H1 (cell line): ENCODE results near the gene SLC30A2.

ENCODE experiments used
- CEBPB ChIP-seq: IDR thresholded peaks from 2 replicates; pipeline ENCODE4 v1.6.1; 2012; ENCODE audit warnings: low read depth, low read length
- CTCF ChIP-seq, 3 experiments: IDR thresholded peaks; 1 replicate in 2 of 3; 2 replicates in 1 of 3; pipeline versions ENCODE4 v1.5.1 to v1.6.1; 2011; ENCODE audit warnings: low read length in 3 of 3, mild to moderate bottlenecking in 3 of 3, inconsistent platforms in 2 of 3, low read depth in 1 of 3, moderate library complexity in 1 of 3; ENCODE audit not compliant: insufficient read depth in 1 of 3; ENCODE audit errors: control extremely low read depth in 1 of 3
- EP300 ChIP-seq, 2 experiments: IDR thresholded peaks; 1 replicate in 1 of 2; 2 replicates in 1 of 2; pipeline ENCODE4 v1.6.1; 2011 to 2012; ENCODE audit warnings: low read depth in 2 of 2, low read length in 2 of 2, mild to moderate bottlenecking in 2 of 2, borderline replicate concordance in 1 of 2, inconsistent platforms in 1 of 2, moderate library complexity in 1 of 2
- MAX ChIP-seq: IDR thresholded peaks from 2 replicates; pipeline ENCODE4 v1.6.1; 2012; ENCODE audit warnings: inconsistent platforms
- POLR2A ChIP-seq, 2 experiments: IDR thresholded peaks; 1 replicate in 1 of 2; 2 replicates in 1 of 2; pipeline ENCODE4 v1.6.1; 2011; ENCODE audit warnings: low read depth in 2 of 2, low read length in 2 of 2, mild to moderate bottlenecking in 2 of 2; ENCODE audit errors: control extremely low read depth in 1 of 2
- SIX5 ChIP-seq: IDR thresholded peaks from 2 replicates; pipeline ENCODE4 v1.6.1; 2011; ENCODE audit warnings: mild to moderate bottlenecking, low read depth, low read length
- SP4 ChIP-seq: IDR thresholded peaks from 2 replicates; pipeline ENCODE4 v1.6.1; 2012; ENCODE audit warnings: low read length, inconsistent platforms
- SUZ12 ChIP-seq: fragments of 200-600 bp; sonication (generic); IDR thresholded peaks from 2 replicates; pipeline ENCODE4 v1.6.1; 2012; ENCODE audit warnings: mild to moderate bottlenecking, inconsistent platforms, low read length, moderate library complexity, mixed read lengths
- ZNF274 ChIP-seq: IDR thresholded peaks from 2 replicates; pipeline ENCODE4 v1.7.0; 2012; ENCODE audit warnings: low read length, borderline replicate concordance; ENCODE audit errors: extremely low read depth

GRCh38 chr1:26022404-26022779 is 23.5 kb downstream of the SLC30A2 start:
- TF ChIP-seq SUZ12 = no peak
- TF ChIP-seq EP300 (IDR thresholded peaks at IDR 0.05; ENCODE audit: borderline replicate concordance in 1 of 2, low read depth in 2 of 2, low read length in 2 of 2) = no peak
- no peak for TF ChIP-seq CTCF (IDR thresholded peaks at IDR 0.05; ENCODE audit: control extremely low read depth in 1 of 3, insufficient read depth in 1 of 3, low read depth in 1 of 3, low read length in 3 of 3)
- TF ChIP-seq CEBPB = no peak
- TF ChIP-seq SIX5 = no peak
- TF ChIP-seq ZNF274 = no peak
- no peak for TF ChIP-seq SP4
- no peak for TF ChIP-seq POLR2A (IDR thresholded peaks at IDR 0.05; ENCODE audit: control extremely low read depth in 1 of 2, low read depth in 2 of 2, low read length in 2 of 2)
- TF ChIP-seq MAX = no peak
